Measurements from ENCODE around the gene TMEM50B. TPM values are rescaled to one million over a fixed set of nuclear protein-coding genes. Genes with fewer than 3 reads are reported as not detected.

Gene TMEM50B
- total and polyA plus RNA-seq, 2 experiments from 2014 or later: 25.1 to 26.1 TPM

GRCh38 chr21:33511639-33512038, 31.9 kb upstream of the TMEM50B start (continued):
- TF ChIP-seq ZNF462 (CRISPR knock-in tag; IDR thresholded peaks at IDR 0.05) (no peak), NANOG (IDR thresholded peaks at IDR 0.05; ENCODE audit: borderline replicate concordance) (no peak), POLR2AphosphoS5 (IDR thresholded peaks at IDR 0.05; ENCODE audit: low read depth) (no peak), ETS1 (IDR thresholded peaks at IDR 0.05) (no peak), EZH2phosphoT487 (IDR thresholded peaks at IDR 0.05; ENCODE audit: unreplicated experiment) (no peak), CREB1 (CRISPR knock-in tag; IDR thresholded peaks at IDR 0.05; ENCODE audit: low read depth) (no peak), ZNF331 (CRISPR knock-in tag; IDR thresholded peaks at IDR 0.05; ENCODE audit: low read depth) (no peak), ZNF114 (CRISPR knock-in tag; IDR thresholded peaks at IDR 0.05) (no peak)
- TF ChIP-seq, protein P1, sequence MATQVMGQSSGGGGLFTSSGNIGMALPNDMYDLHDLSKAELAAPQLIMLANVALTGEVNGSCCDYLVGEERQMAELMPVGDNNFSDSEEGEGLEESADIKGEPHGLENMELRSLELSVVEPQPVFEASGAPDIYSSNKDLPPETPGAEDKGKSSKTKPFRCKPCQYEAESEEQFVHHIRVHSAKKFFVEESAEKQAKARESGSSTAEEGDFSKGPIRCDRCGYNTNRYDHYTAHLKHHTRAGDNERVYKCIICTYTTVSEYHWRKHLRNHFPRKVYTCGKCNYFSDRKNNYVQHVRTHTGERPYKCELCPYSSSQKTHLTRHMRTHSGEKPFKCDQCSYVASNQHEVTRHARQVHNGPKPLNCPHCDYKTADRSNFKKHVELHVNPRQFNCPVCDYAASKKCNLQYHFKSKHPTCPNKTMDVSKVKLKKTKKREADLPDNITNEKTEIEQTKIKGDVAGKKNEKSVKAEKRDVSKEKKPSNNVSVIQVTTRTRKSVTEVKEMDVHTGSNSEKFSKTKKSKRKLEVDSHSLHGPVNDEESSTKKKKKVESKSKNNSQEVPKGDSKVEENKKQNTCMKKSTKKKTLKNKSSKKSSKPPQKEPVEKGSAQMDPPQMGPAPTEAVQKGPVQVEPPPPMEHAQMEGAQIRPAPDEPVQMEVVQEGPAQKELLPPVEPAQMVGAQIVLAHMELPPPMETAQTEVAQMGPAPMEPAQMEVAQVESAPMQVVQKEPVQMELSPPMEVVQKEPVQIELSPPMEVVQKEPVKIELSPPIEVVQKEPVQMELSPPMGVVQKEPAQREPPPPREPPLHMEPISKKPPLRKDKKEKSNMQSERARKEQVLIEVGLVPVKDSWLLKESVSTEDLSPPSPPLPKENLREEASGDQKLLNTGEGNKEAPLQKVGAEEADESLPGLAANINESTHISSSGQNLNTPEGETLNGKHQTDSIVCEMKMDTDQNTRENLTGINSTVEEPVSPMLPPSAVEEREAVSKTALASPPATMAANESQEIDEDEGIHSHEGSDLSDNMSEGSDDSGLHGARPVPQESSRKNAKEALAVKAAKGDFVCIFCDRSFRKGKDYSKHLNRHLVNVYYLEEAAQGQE (IDR thresholded peaks at IDR 0.05; ENCODE audit: unreplicated experiment): no peak

Data from GM23338 (cell line).